AG04450 (cell line): ENCODE data around the gene MKS1. TPM values are rescaled to one million over a fixed set of nuclear protein-coding genes. Genes with fewer than 3 reads are reported as not detected.

Source experiments
- CTCF ChIA-PET: fragments of 300-600, 350-600 bp; formaldehyde crosslinking; extraction: SDS; loops from one replicate; lab custom pipeline; 2022; ENCODE audit warnings: antibody characterized with exemption, inconsistent platforms; lab: Charles Lee
- POLR2A ChIA-PET: fragments of 350-600 bp; formaldehyde crosslinking; extraction: SDS; loops from one replicate; lab custom pipeline; 2021; ENCODE audit warnings: antibody characterized with exemption, inconsistent platforms; lab: Yijun Ruan, JAX
- DNase-seq: peaks from one replicate; pipeline ENCODE4 v3.0.0-alpha.2; 2011; ENCODE audit warnings: low read depth, low spot score
- H3K27ac ChIP-seq: one replicate; pipeline ENCODE4 v1.5.1; 2012; ENCODE audit warnings: low read depth, low read length, control low read depth
- H3K27me3 ChIP-seq: one replicate; pipeline ENCODE4 v1.6.0; 2012; ENCODE audit warnings: low read length; ENCODE audit not compliant: control insufficient read depth, insufficient read depth
- H3K4me3 ChIP-seq: 2 replicates; pipeline ENCODE4 v1.5.1; 2011; ENCODE audit warnings: mild to moderate bottlenecking, low read depth, low read length, control low read depth
- H3K9me3 ChIP-seq: 2 replicates; pipeline ENCODE4 v1.5.1; 2012; ENCODE audit warnings: low read length; ENCODE audit not compliant: control insufficient read depth, insufficient read depth
- polyA minus RNA-seq: library from RNA; depleted of rRNA, polyadenylated mRNA; stranded (reverse); fragments of >200 nt; gene quantifications from 2 replicates; pipeline ENCODE4 v1.2.3, GENCODE V29; 2011; rRNA and poly(A)+ RNA removed
- polyA plus RNA-seq: library from polyadenylated mRNA; depleted of rRNA; stranded (reverse); fragments of >200 nt; gene quantifications from 2 replicates; pipeline ENCODE4 v1.2.3, GENCODE V29; 2011; rRNA removed
- TF ChIP-seq, protein P1 (sequence below): IDR thresholded peaks from 2 replicates; pipeline ENCODE4 v1.5.1; 2011; ENCODE audit warnings: low read depth, low read length, control low read depth, inconsistent platforms

The MKS1 gene
- polyA plus RNA-seq, result 13.5 and 14.4 TPM in 2 replicates
- 8.2 and 14.5 TPM in 2 replicates for polyA minus RNA-seq

GRCh38 chr17:58219007-58219788 is at the start of gene MKS1:
Gene MKS1 (minus strand): TSS chr17:58219255. CDS start chr17:58219230, 25 bp downstream.
- H3K27ac ChIP-seq, result no peak within 1 kb of the TSS
- H3K9me3 ChIP-seq, result no peaks in the 10 kb centered on the region
- ChIA-PET CTCF (interaction anchor here (0.9 to 2.1 kb wide), 7 partner anchors 13 to 287 kb away, joined by 3 to 14 read pairs (median 4); partner anchors contain the start of gene LPO), POLR2A (interaction anchor here (1.0 to 1.1 kb wide), 3 partner anchors 133 to 406 kb away, joined by 3 read pairs; partner anchors contain the start of genes DYNLL2 and SUPT4H1)
- TF ChIP-seq, protein P1, sequence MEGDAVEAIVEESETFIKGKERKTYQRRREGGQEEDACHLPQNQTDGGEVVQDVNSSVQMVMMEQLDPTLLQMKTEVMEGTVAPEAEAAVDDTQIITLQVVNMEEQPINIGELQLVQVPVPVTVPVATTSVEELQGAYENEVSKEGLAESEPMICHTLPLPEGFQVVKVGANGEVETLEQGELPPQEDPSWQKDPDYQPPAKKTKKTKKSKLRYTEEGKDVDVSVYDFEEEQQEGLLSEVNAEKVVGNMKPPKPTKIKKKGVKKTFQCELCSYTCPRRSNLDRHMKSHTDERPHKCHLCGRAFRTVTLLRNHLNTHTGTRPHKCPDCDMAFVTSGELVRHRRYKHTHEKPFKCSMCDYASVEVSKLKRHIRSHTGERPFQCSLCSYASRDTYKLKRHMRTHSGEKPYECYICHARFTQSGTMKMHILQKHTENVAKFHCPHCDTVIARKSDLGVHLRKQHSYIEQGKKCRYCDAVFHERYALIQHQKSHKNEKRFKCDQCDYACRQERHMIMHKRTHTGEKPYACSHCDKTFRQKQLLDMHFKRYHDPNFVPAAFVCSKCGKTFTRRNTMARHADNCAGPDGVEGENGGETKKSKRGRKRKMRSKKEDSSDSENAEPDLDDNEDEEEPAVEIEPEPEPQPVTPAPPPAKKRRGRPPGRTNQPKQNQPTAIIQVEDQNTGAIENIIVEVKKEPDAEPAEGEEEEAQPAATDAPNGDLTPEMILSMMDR, result peak; percentile 57
- peak; percentile 71 for DNase-seq
- peak within 1 kb of the TSS; percentile 97 for H3K4me3 ChIP-seq
- H3K27me3 ChIP-seq, result no peaks in the 10 kb centered on the region

DNA sequence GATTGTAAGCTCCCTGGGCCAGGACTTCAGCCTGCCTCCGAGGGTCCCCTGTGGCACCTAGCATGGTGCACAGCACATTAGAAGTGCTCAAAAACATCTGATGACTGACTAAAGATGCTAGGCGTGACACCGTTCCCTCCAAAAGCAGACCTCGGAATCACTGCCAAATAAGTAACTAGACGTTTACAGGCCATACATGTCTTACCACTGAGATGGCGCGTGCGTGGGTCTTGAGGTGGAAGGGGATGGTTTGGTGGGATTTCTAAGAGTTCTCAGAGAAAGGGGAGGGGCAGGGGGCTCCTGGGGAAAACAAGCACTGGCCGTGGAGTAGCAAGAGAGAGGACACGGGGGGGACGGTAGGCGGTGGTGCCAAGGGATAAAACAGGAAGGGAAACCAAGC is 49.3 kb upstream of the MKS1 start:
- Histone ChIP-seq H3K4me3 (no peak overlapping the region), H3K27ac (no peak overlapping the region), H3K27me3 (peaks cover 10% of the 10 kb centered on the region), H3K9me3 (no peaks in the 10 kb centered on the region)
- ChIA-PET CTCF (no interaction called here), POLR2A (no interaction called here)
- TF ChIP-seq, protein P1, result no peak
- DNase-seq, result no peak

DNA sequence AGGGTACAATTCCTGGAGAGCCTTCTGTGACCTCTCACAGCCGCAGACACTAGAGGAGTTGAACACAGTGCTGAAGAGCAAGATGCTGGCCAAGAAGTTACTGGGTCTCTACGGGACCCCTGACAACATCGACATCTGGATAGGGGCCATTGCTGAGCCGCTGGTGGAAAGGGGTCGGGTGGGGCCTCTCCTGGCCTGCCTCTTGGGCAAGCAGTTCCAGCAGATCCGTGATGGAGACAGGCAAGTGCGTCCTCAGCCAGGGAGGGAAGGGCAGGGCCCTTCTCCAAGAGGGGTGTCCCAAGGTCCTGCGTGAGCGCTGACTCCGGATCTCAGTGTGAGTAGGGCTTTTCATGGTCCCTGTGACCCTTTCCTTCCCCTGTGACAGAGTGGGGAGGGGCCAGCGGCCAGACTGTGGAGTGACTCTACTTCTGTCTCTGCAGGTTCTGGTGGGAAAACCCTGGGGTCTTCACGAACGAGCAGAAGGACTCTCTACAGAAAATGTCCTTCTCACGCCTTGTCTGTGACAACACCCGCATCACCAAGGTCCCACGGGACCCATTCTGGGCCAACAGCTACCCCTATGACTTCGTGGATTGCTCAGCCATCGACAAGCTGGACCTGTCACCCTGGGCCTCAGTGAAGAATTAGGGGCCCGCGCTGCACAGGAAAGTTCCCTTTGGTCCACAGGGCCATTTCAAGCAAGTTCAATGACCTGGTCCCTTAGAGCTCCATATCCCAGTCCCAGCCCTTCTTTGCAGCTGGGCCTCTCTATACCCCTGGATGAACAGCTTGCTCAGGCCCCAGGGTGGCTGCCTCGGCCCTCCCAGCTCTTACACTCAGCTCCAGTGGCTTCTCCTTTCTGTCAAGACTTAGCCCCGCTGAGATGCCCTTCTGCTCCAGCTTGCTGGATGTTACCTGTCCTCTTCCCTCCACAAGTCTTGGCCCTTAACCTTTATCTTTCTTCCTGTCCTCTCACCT is 48.6 kb upstream of the MKS1 start:
- Histone ChIP-seq H3K27ac (no peak overlapping the region), H3K4me3 (no peak overlapping the region), H3K27me3 (peaks cover 11% of the 10 kb centered on the region), H3K9me3 (no peaks in the 10 kb centered on the region)
- DNase-seq, result no peak
- ChIA-PET CTCF (no interaction called here), POLR2A (no interaction called here)
- TF ChIP-seq, protein P1, result no peak

GRCh38 chr17:58265902-58266875 is 47.1 kb upstream of the MKS1 start:
- CTCF ChIA-PET, result interaction anchor here (0.8 kb wide), 1 partner anchor 16 kb away, joined by 4 read pairs; no protein-coding TSS in a partner anchor
- Histone ChIP-seq H3K27me3 (peaks cover 11% of the 10 kb centered on the region), H3K27ac (no peak overlapping the region), H3K4me3 (no peak overlapping the region), H3K9me3 (no peaks in the 10 kb centered on the region)
- TF ChIP-seq, protein P1, result no peak
- POLR2A ChIA-PET, result no interaction called here
- no peak for DNase-seq
